Activated CD8-positive, alpha-beta T cell treated with anti-CD3 and anti-CD28 coated beads, Interleukin-2, amount 10 ng/mL, durations not matched to agents 7 days and 5 days (primary cell): ENCODE data around the gene CEP290. TPM values are rescaled to one million over a fixed set of nuclear protein-coding genes. Genes with fewer than 3 reads are reported as not detected.

Source experiments
- ATAC-seq: fragments of 150-1000 bp; cut with Tn5 transposase; one replicate; pipeline ENCODE4 v1.10.0; 2021; ENCODE audit warnings: moderate library complexity
- CTCF ChIA-PET: fragments of 350-600 bp; sonication (Branson Sonifier 250); formaldehyde crosslinking; loops from one replicate; lab custom pipeline; 2021; ENCODE audit warnings: antibody characterized with exemption; lab: Charles Lee
- POLR2A ChIA-PET: fragments of 350-600 bp; sonication (Branson Sonifier 250); formaldehyde crosslinking; loops from one replicate; lab custom pipeline; 2021; ENCODE audit warnings: antibody characterized with exemption; lab: Charles Lee
- DNase-seq: peaks from one replicate; pipeline ENCODE4 v3.0.0-alpha.2; 2020
- H3K27ac Mint-ChIP-seq: one replicate; pipeline ENCODE4 v1.8.0; 2021; ENCODE audit warnings: mild to moderate bottlenecking, mixed read lengths
- H3K27me3 Mint-ChIP-seq: one replicate; pipeline ENCODE4 v1.8.0; 2021; ENCODE audit warnings: low read depth, mixed read lengths
- H3K36me3 Mint-ChIP-seq: one replicate; pipeline ENCODE4 v1.8.0; 2021; ENCODE audit warnings: low read depth, mixed read lengths
- H3K4me1 Mint-ChIP-seq: one replicate; pipeline ENCODE4 v1.8.0; 2021; ENCODE audit warnings: low read depth, mixed read lengths
- H3K4me3 Mint-ChIP-seq: one replicate; pipeline ENCODE4 v1.8.0; 2021; ENCODE audit warnings: mild to moderate bottlenecking, mixed read lengths
- H3K9me3 Mint-ChIP-seq: one replicate; pipeline ENCODE4 v1.8.0; 2022; ENCODE audit warnings: mixed read lengths; ENCODE audit not compliant: insufficient read depth
- total RNA-seq, 2 experiments: library from RNA; stranded (reverse); gene quantifications; one replicate each; pipeline ENCODE4 v1.2.3, GENCODE V29; 2021

CEP290 gene
- total RNA-seq, 2 experiments from 2014 or later = 10.3 to 10.6 TPM

GRCh38 chr12:88083634-88084033 is 58.3 kb downstream of the CEP290 start:
- peaks cover 6% of the 10 kb centered on the region for H3K36me3 Mint-ChIP-seq
- CTCF ChIA-PET = no interaction called here
- no peak overlapping the region for H3K4me3 Mint-ChIP-seq
- H3K27ac Mint-ChIP-seq = no peak overlapping the region
- H3K4me1 Mint-ChIP-seq = no peaks in the 10 kb centered on the region
- H3K27me3 Mint-ChIP-seq = no peaks in the 10 kb centered on the region
- DNase-seq (no peak), ATAC-seq (no peak)
- H3K9me3 Mint-ChIP-seq = no peaks in the 10 kb centered on the region
- POLR2A ChIA-PET = no interaction called here

GRCh38 chr12:88081247-88081646 is 60.6 kb downstream of the CEP290 start:
- no peaks in the 10 kb centered on the region for H3K4me1 Mint-ChIP-seq
- H3K4me3 Mint-ChIP-seq = no peak overlapping the region
- no peaks in the 10 kb centered on the region for H3K9me3 Mint-ChIP-seq
- ChIA-PET CTCF (no interaction called here), POLR2A (no interaction called here)
- DNase-seq (no peak), ATAC-seq (no peak)
- H3K27me3 Mint-ChIP-seq = no peaks in the 10 kb centered on the region
- no peak overlapping the region for H3K27ac Mint-ChIP-seq
- peaks cover 7% of the 10 kb centered on the region for H3K36me3 Mint-ChIP-seq

- Mint-ChIP-seq H3K4me3 (no peak overlapping the region), H3K9me3 (no peaks in the 10 kb centered on the region), H3K4me1 (peaks cover 13% of the 10 kb centered on the region), H3K27me3 (no peaks in the 10 kb centered on the region), H3K27ac (no peak overlapping the region), H3K36me3 (peaks cover 15% of the 10 kb centered on the region)
- DNase-seq (no peak), ATAC-seq (no peak)
- POLR2A ChIA-PET = no interaction called here
- CTCF ChIA-PET = interaction anchor here (0.7 kb wide), 1 partner anchor 33 kb away, joined by 4 read pairs; no protein-coding TSS in a partner anchor
Observed at GRCh38 chr12:88067301-88067700, 74.6 kb downstream of the CEP290 start.

GRCh38 chr12:88063375-88063774 is 78.5 kb downstream of the CEP290 start:
- DNase-seq = no peak
- H3K36me3 Mint-ChIP-seq = peaks cover 16% of the 10 kb centered on the region
- no peaks in the 10 kb centered on the region for H3K27me3 Mint-ChIP-seq
- H3K4me1 Mint-ChIP-seq = peaks cover 13% of the 10 kb centered on the region
- ATAC-seq = no peak
- no peak overlapping the region for H3K27ac Mint-ChIP-seq
- CTCF ChIA-PET = no interaction called here
- H3K4me3 Mint-ChIP-seq = no peak overlapping the region
- POLR2A ChIA-PET = no interaction called here
- no peaks in the 10 kb centered on the region for H3K9me3 Mint-ChIP-seq

GRCh38 chr12:88062474-88062873 is 79.4 kb downstream of the CEP290 start:
- CTCF ChIA-PET = no interaction called here
- Mint-ChIP-seq H3K4me1 (peaks cover 13% of the 10 kb centered on the region), H3K36me3 (peaks cover 18% of the 10 kb centered on the region), H3K9me3 (no peaks in the 10 kb centered on the region), H3K27ac (no peak overlapping the region), H3K4me3 (no peak overlapping the region), H3K27me3 (no peaks in the 10 kb centered on the region)
- ATAC-seq (no peak), DNase-seq (no peak)
- POLR2A ChIA-PET = no interaction called here

GRCh38 chr12:88058719-88059077 is 83.2 kb downstream of the CEP290 start:
- Mint-ChIP-seq H3K4me3 (no peak overlapping the region), H3K4me1 (peaks cover 9% of the 10 kb centered on the region), H3K27ac (no peak overlapping the region), H3K36me3 (peaks cover 24% of the 10 kb centered on the region), H3K9me3 (no peaks in the 10 kb centered on the region), H3K27me3 (no peaks in the 10 kb centered on the region)
- ChIA-PET POLR2A (no interaction called here), CTCF (no interaction called here)
- DNase-seq (no peak), ATAC-seq (no peak)

- ATAC-seq = no peak
- ChIA-PET CTCF (no interaction called here), POLR2A (no interaction called here)
- Mint-ChIP-seq H3K9me3 (no peaks in the 10 kb centered on the region), H3K4me1 (peaks cover 5% of the 10 kb centered on the region), H3K36me3 (peaks cover 22% of the 10 kb centered on the region), H3K27ac (no peak overlapping the region), H3K4me3 (no peak overlapping the region), H3K27me3 (no peaks in the 10 kb centered on the region)
- no peak for DNase-seq
Observed at GRCh38 chr12:88057994-88058718, 83.7 kb downstream of the CEP290 start.

- no peaks in the 10 kb centered on the region for H3K27me3 Mint-ChIP-seq
- no peak for ATAC-seq
- no peak for DNase-seq
- no peaks in the 10 kb centered on the region for H3K9me3 Mint-ChIP-seq
- ChIA-PET CTCF (no interaction called here), POLR2A (no interaction called here)
- H3K36me3 Mint-ChIP-seq = peaks cover 16% of the 10 kb centered on the region
- no peak overlapping the region for H3K4me3 Mint-ChIP-seq
- H3K4me1 Mint-ChIP-seq = no peaks in the 10 kb centered on the region
- no peak overlapping the region for H3K27ac Mint-ChIP-seq
Observed at GRCh38 chr12:88056571-88056970, 85.3 kb downstream of the CEP290 start.

GRCh38 chr12:88052686-88053085 is 89.2 kb downstream of the CEP290 start:
- CTCF ChIA-PET = no interaction called here
- ATAC-seq (peak; percentile 53), DNase-seq (no peak)

GRCh38 chr12:88044035-88044434 is 97.9 kb downstream of the CEP290 start:
- no peaks in the 10 kb centered on the region for H3K9me3 Mint-ChIP-seq
- peaks cover 2% of the 10 kb centered on the region for H3K4me1 Mint-ChIP-seq
- POLR2A ChIA-PET = no interaction called here
- ATAC-seq (no peak), DNase-seq (no peak)
- peaks cover 43% of the 10 kb centered on the region for H3K36me3 Mint-ChIP-seq
- no peak overlapping the region for H3K4me3 Mint-ChIP-seq
- CTCF ChIA-PET = no interaction called here
- no peak overlapping the region for H3K27ac Mint-ChIP-seq
- H3K27me3 Mint-ChIP-seq = no peaks in the 10 kb centered on the region

More at GRCh38 chr12:88052686-88053085, 89.2 kb downstream of the CEP290 start:
- Mint-ChIP-seq H3K9me3 (no peaks in the 10 kb centered on the region), H3K36me3 (peaks cover 18% of the 10 kb centered on the region), H3K27ac (no peak overlapping the region), H3K4me3 (no peak overlapping the region), H3K27me3 (no peaks in the 10 kb centered on the region), H3K4me1 (no peaks in the 10 kb centered on the region)
- POLR2A ChIA-PET = no interaction called here

- DNase-seq (no peak), ATAC-seq (no peak)
- POLR2A ChIA-PET = interaction anchor here (0.5 kb wide), 1 partner anchor 116 kb away, joined by 3 read pairs; no protein-coding TSS in a partner anchor
- Mint-ChIP-seq H3K27me3 (no peaks in the 10 kb centered on the region), H3K4me1 (peaks cover 46% of the 10 kb centered on the region), H3K27ac (no peak overlapping the region), H3K4me3 (no peak overlapping the region), H3K9me3 (no peaks in the 10 kb centered on the region), H3K36me3 (peaks cover 14% of the 10 kb centered on the region)
- CTCF ChIA-PET = no interaction called here
Observed at GRCh38 chr12:88037770-88038169, 104.1 kb downstream of the CEP290 start.

GRCh38 chr12:88036353-88036965 is 105.4 kb downstream of the CEP290 start:
- no peaks in the 10 kb centered on the region for H3K27me3 Mint-ChIP-seq
- peak overlapping the region; percentile 98 for H3K4me3 Mint-ChIP-seq
- peaks cover 46% of the 10 kb centered on the region for H3K4me1 Mint-ChIP-seq
- DNase-seq (no peak), ATAC-seq (no peak)
- ChIA-PET POLR2A (no interaction called here), CTCF (no interaction called here)
- peaks cover 14% of the 10 kb centered on the region for H3K36me3 Mint-ChIP-seq
- H3K9me3 Mint-ChIP-seq = no peaks in the 10 kb centered on the region
- H3K27ac Mint-ChIP-seq = peak overlapping the region; percentile 96
